Embryonic facial prominence (tissue), 1 donor: ENCODE measurements around the gene TBL1X.

Experiments used
- DNase-seq: peaks from one replicate; pipeline ENCODE4 v3.0.0-alpha.2; 2016; ENCODE audit errors: extremely low spot score

TBL1X gene

GRCh38 chrX:9668537-9668936 lies 203.7 kb downstream of the TBL1X start:
- DNase-seq = no peak

DNA sequence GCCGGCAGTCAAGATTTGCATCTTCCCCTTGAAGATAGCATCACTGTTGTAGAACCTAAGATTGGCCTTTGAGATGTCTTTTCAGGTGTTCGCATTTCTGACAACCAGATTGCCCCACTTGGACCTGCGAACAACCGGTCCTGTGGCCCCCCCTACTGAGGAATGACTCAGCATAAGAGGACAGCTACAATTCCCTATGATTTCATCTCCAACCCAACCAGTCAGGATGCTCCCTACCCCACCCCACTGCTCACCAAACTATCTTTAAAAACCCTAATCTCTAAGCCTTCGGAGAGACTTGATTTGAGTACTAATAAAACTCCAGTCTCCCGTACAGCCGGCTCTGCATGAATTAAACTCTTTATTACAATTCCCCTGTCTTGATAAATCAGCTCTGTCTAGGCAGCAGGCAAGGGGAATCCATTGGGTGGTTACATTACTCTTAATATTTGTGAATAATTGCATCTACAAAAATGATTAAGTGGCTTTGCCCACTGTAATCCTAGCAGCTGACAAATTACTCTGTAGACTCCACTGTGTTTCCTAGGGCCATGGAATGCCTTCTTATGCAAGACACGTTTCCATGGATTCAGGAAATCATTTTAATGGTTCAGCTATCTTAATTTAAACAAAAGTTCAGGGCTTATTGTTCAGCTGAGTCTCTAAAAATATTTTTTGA lies 205.4 kb downstream of the TBL1X start:
- no peak for DNase-seq

DNA sequence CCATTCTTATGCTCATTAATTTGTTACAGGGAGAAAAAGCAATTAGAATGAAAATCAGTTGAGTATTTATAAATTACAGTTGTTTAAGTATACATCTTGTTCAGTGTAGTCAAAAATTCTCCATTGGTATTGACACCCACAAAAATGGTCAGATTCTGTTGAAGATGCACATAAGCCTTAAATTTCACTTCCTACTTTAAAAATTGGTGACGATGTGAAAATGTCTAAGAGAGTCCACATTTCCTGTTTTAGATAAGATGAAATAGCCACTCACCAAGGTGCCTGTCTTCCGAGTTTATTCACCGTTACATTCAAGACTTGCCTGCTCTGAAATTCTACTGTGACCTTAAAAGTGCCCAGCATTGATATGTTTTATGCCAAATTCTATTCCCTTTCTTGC lies 207.1 kb downstream of the TBL1X start:
- DNase-seq = no peak

GRCh38 chrX:9676306-9676705 lies 211.4 kb downstream of the TBL1X start:
- DNase-seq = no peak

- DNase-seq = no peak
These were observed 211.9 kb downstream of the TBL1X start for GRCh38 chrX:9676738-9677097.

DNA sequence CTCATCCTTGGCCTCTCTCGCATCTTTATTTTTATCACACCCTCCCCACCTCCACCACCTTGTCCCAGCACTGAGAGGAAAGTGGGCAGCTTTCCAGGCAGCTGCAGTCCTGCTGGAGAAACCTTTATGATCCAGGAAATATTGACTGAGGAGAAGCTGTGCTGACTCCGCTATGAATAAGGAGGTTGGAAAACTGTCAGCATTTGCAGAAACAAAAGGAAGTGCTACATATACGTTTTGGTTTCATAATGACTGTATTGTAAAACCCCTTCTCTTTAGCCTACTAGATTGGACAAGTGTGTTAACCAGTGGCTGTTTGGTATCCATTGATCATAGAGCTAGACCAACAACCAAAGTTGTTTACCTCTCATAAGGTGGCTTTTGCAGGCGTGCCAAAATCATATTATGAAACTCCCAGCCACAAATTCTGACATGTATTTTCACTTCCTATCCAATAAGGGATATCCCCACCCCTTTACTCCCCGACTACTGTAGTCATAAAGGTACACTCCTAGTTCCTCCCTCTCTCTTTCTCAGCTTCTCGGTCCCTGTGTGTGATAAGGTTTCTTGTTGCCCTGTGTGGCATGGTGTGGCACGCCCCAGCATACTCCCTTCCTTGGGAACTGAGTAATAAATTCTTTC lies 212.4 kb downstream of the TBL1X start:
- no peak for DNase-seq

GRCh38 chrX:9678215-9678965 lies 213.5 kb downstream of the TBL1X start:
- no peak for DNase-seq

GRCh38 chrX:9681011-9681410 lies 216.2 kb downstream of the TBL1X start:
- DNase-seq = no peak

- no peak for DNase-seq
These were observed 216.6 kb downstream of the TBL1X start for GRCh38 chrX:9681422-9681821.

DNA sequence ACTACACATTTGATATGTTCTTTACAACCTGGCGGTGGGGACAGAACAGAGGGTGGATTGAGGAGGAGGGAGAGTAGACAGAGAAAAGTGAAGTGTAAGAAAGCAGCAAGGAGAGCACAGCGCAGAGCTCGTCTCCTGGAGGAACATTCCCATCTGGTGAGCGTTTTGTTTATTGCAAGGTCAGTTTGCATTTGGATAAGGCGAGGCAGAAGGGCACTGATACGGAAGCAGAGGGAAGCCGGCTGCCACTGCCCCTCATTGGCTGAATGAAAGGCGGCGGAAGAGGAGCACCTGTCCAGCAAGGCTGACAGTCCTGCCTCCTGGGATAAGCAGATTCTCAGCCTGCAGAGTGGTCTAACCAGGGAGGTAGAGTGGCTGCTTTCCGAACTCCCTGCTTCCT lies 217.6 kb downstream of the TBL1X start:
- DNase-seq = no peak

DNA sequence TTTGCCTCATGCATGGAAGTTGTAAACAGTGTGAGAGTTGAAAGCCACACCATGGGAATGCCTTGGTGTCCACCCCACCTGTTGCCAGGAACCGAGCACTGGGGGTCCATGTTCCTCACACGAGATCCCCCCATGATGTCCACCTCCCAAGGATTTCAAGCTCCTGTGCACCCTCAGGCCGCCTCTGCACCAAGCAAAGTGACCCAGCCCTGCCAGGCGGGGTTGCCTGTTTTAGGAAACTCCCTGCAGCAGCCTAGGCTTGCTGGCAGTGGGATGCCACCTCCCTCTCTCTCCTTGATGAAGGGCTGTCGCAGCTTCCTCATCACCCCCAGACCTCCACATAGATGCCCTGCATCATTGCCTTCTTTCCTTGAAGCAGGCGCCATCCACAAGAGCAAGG lies 218.0 kb downstream of the TBL1X start:
- DNase-seq = no peak

DNA sequence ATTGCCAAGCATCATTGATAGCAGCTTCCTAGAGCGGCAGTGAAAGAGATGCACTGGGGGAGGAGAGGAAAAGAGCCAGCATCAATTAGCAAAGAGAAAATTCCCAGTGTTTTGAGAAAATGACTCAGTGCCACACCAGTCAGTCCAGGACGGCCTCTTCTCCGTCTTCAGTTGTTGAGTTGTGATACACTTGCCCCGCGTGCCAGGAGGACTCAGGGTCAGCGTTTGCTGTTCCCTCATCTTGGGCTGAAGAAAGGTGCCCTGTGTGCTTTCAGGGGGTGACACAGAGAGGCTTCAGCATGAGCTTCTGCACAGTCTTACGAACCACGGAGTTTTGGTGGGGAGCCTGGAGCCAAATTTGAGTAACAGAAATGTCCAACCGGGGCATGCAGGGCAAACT lies 218.5 kb downstream of the TBL1X start:
- DNase-seq = no peak

GRCh38 chrX:9687899-9688298 lies 223.0 kb downstream of the TBL1X start:
- DNase-seq = no peak

DNA sequence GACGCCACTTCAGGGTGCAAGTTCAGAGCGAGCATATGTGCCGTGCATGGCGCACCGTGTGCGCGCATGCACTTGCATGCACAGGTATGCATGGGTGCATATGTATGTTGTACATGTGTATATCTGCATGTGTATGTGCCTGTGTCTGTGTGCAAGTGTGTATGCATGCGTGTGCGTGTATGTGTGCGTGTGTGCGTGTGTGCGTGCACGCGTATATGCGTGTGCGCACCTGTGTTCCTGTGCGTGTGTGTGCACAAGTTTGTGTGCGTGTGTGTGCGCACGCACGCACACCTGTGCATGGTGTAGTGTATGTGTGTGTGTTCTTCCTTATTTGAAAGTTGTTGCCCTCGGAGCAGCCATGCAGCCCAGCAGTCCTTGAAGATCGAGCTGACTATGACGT lies 224.0 kb downstream of the TBL1X start:
- no peak for DNase-seq

- DNase-seq = no peak
These were observed 225.2 kb downstream of the TBL1X start for GRCh38 chrX:9690046-9690445.

DNA sequence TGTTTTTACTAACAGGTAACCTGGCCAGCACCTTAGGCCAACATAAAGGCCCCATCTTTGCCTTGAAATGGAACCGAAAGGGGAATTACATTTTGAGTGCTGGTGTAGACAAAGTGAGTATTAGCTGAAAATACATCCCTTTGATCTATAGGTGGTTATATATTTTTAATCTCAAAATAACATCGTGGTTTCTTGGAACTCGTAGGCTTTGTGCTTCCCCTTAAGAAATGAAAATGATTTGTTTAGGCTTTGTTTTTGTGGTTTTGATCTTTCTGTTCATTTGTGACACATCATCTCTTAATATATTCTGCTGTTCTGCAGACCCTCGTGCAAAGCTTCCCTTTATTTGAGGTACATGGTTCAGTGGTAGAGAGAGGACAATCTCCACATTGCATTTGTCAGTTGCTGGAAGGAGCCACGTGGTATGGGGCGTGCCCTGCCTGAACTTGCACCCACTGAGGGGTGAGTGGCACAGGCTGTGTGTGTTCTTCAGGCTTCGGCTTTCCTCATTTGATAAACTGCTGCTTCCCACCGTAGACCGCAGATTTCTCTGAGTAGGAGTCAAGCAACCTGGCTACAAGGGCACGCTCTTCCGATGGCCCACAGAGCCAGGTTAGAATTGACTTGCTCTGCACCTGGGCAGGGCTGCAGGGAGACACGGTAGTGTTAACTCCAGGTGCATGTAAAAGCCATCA lies 228.6 kb downstream of the TBL1X start:
- DNase-seq = no peak

DNA sequence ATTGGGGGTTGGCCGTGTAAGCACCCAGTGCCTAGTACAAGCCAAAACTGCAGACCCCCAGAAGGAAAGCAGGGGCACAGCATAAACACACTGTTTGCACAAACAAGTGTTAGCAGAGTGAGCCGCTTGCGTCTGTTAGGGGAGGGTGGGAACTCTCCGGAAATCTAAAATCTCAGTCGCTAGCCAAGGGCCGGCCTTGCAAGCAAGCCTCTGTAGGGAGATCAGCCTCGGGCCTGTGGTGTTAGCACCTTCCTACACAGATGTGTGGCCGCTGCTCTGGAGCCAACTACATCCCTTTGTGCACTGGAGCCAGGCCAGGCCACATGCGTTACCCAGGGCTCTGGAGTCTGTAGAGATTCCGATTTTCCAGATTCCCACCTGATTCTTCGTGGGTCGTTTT lies 233.7 kb downstream of the TBL1X start:
- DNase-seq = no peak

DNA sequence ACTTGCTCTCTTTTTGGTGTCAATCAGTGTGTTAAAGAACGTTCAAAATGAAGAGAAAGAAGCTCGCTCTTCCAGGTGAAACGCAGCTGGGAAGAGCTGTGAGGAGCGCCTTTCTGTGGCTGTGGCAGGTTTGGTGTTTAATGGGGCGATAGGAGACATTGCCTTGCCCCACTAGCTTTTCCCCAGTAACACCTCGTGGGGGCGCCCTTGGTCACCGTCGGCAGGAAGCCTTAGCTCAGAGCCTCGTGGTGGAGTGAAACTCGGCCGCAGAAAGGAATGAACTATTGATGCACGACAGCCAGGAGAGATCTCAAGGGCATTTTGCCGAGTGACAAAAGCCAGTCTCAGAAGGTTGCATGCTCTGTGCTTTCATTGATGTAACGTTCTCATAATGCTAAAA lies 235.7 kb downstream of the TBL1X start:
- DNase-seq = no peak

DNA sequence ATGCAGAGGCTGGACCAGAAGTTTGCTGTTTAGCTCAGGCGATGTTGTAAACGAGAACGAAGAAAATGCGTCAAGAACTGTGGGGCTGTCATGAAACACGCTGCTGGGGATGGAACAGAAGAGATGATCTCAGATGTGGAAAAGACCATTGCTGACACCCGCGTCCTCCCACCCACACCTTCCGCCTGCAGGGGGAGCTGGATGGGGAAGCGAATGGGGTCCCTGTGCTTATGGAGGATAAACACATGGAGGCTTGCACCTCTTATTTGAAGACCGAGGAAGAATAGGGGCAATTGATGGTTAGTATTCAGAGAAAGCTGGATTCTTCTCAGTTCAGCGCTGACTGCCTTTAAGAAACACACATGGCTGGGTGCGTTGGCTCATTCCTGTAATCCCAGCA lies 236.9 kb downstream of the TBL1X start:
- DNase-seq = no peak

DNA sequence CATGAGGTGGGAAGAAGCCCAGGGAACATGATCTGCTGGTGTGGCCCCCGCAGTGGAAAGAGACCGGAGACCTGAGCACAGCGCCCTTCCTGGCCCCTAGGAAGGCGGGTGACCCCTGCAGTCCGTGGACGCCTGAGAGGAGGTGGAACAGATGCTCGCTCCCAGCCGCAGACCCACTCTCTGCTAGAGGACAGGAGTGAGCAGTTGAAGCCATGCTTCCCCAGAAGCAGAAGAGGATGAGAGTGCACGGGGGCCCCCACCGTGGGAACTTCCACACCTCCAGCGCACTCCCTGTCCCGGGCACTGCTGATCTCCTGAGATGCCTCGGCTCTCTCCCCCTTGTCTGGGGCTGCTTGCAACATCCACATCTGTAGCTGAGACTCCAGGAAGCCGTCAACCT lies 238.5 kb downstream of the TBL1X start:
- DNase-seq = no peak

GRCh38 chrX:9704876-9705465 lies 240.1 kb downstream of the TBL1X start:
- no peak for DNase-seq

- no peak for DNase-seq
These were observed 241.6 kb downstream of the TBL1X start for GRCh38 chrX:9706421-9706820.
